Mesothelial cell of epicardium (in vitro differentiated cells): ENCODE results near the gene STBD1. TPM values are rescaled to one million over a fixed set of nuclear protein-coding genes. Genes with fewer than 3 reads are reported as not detected.
"Not testable (repeated sequence)": the region's sequence is repeated elsewhere in the genome, so short reads cannot be mapped to it uniquely, and the experiment has no call there.

Experiments used
- DNase-seq, 2 experiments: peaks; one replicate each; pipeline ENCODE4 v3.0.0; 2021; ENCODE audit warnings: low spot score in 2 of 2; ENCODE audit not compliant: unreplicated experiment in 2 of 2
- H3K27ac Mint-ChIP-seq: 2 replicates; pipeline ENCODE4 v1.8.0; 2021; ENCODE audit warnings: mixed read lengths
- H3K27me3 Mint-ChIP-seq: 2 replicates; pipeline ENCODE4 v1.8.0; 2021; ENCODE audit warnings: low read depth, mixed read lengths
- H3K36me3 Mint-ChIP-seq: 2 replicates; pipeline ENCODE4 v1.8.0; 2021; ENCODE audit warnings: mixed read lengths
- H3K4me1 Mint-ChIP-seq: 2 replicates; pipeline ENCODE4 v1.8.0; 2021; ENCODE audit warnings: mixed read lengths
- H3K4me3 Mint-ChIP-seq: 2 replicates; pipeline ENCODE4 v1.8.0; 2021; ENCODE audit warnings: mild to moderate bottlenecking, moderate library complexity, mixed read lengths
- H3K9me3 Mint-ChIP-seq: 2 replicates; pipeline ENCODE4 v1.8.0; 2021; ENCODE audit warnings: mixed read lengths
- CTCF ChIP-seq: fragments of 200-600 bp; sonication (generic); IDR thresholded peaks from one replicate; pipeline ENCODE4 v1.5.0; 2021; ENCODE audit warnings: antibody characterized with exemption; ENCODE audit not compliant: unreplicated experiment
- total RNA-seq: library from RNA; stranded (reverse); gene quantifications from 3 replicates; pipeline ENCODE4 v1.2.1, GENCODE V29; 2021

STBD1 gene
- total RNA-seq, 1 donor from 2014 or later, result 2.2 TPM

- peaks cover 23% of the 10 kb centered on the region for H3K9me3 Mint-ChIP-seq
- H3K27me3 Mint-ChIP-seq, result peaks cover 1% of the 10 kb centered on the region
- H3K27ac Mint-ChIP-seq, result no peak overlapping the region
- H3K4me1 Mint-ChIP-seq, result no peaks in the 10 kb centered on the region
- peaks cover 3% of the 10 kb centered on the region for H3K36me3 Mint-ChIP-seq
- no peak for DNase-seq
- no peak overlapping the region for H3K4me3 Mint-ChIP-seq
- no peak for TF ChIP-seq CTCF
These were observed 48.3 kb downstream of the STBD1 start for GRCh38 chr4:76354517-76355473.

- no peak overlapping the region for H3K27ac Mint-ChIP-seq
- H3K27me3 Mint-ChIP-seq, result peaks cover 1% of the 10 kb centered on the region
- no peak for TF ChIP-seq CTCF
- no peaks in the 10 kb centered on the region for H3K4me1 Mint-ChIP-seq
- no peak for DNase-seq
- no peak overlapping the region for H3K4me3 Mint-ChIP-seq
- H3K36me3 Mint-ChIP-seq, result peaks cover 4% of the 10 kb centered on the region
- H3K9me3 Mint-ChIP-seq, result peaks cover 30% of the 10 kb centered on the region
These were observed 51.4 kb downstream of the STBD1 start for GRCh38 chr4:76357981-76358380.

GRCh38 chr4:76359881-76360466, 53.4 kb downstream of the STBD1 start:
- H3K27me3 Mint-ChIP-seq, H3K27ac Mint-ChIP-seq, H3K4me3 Mint-ChIP-seq, H3K36me3 Mint-ChIP-seq, DNase-seq, H3K4me1 Mint-ChIP-seq: not testable (repeated sequence)
- H3K9me3 Mint-ChIP-seq, result peaks cover 30% of the 10 kb centered on the region

Other genes with a start within 250 kb of the STBD1 start
- 0.33 to 0.45 TPM in 2 of 3 replicates, not detected in the other for gene ART3, start 232.0 kb upstream of the STBD1 start, total RNA-seq
- gene NUP54, start 158.3 kb upstream of the STBD1 start, total RNA-seq, result 62.0 to 64.5 TPM (median 64.5 TPM) in 3 replicates
- gene SCARB2, start 92.9 kb upstream of the STBD1 start, total RNA-seq, result 97.0 to 106 TPM (median 97.6 TPM) in 3 replicates
- gene FAM47E, start 55.0 kb upstream of the STBD1 start, total RNA-seq, result 1.2 to 2.6 TPM (median 2.3 TPM) in 3 replicates
- not detected in 3 replicates for gene CCDC158, start 114.4 kb downstream of the STBD1 start, total RNA-seq
- gene SHROOM3, start 128.5 kb downstream of the STBD1 start, total RNA-seq, result 57.1 to 62.7 TPM (median 58.4 TPM) in 3 replicates